Measurements from ENCODE around the gene TBC1D4.

DNA sequence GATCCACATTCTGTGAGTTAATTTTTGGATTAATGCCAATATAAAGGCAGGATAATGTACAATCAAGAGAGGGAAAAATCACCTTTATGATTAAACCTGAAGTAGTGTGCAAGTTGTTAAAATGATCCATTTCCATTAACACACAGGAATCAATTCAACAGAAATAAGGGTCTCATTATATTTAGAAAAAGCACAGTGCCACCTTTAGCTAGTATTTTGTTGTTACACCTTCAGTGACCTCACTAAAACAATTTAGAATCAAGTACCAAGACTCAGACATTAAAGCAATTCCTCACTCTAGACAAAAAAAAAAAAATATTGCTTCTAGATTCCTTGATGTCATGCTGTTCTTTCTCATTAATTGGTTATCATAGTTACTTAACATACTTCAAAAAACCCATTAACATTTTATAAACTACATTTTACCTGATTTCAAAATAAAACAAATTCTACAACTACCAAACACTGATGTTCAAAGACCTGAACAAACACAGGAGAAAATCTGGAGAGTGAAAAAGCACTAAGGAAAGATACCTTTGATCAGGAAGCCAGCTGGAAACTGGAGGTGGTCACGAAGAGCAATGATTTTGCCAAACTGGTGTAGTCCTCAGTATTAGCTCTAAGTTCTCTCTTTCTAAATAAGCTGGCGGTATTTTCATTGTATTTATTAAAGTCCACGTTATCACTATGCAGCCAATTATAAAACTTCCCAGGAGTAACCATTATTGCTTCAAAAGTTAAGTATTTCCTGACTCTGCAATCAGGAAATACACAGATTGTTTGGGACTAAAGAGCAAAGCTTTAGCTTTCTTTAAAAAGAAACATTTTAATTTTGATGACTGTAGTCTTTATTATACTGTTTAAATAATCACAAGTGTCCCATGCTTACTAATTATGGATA lies 115.3 kb downstream of the TBC1D4 start:
- TF ChIP-seq POLR2A (IDR thresholded peaks at IDR 0.05; ENCODE audit: low read length) (no peak), GATA1 (IDR thresholded peaks at IDR 0.05; ENCODE audit: low read depth, low read length) (no peak)

Data from erythroblast (primary cell).